Activated T-cell treated with anti-CD3 and anti-CD28 coated beads for 1 hour (primary cell): ENCODE results near the gene TOR1AIP2.
A peak's percentile ranks its signal among the peaks of the same experiment; 100 is the strongest.

Experiments used
- DNase-seq: peaks from one replicate; pipeline ENCODE4 v3.0.0-alpha.2; 2020; ENCODE audit warnings: low read depth

TOR1AIP2 gene

GRCh38 chr1:179877586-179878265 lies at the start of gene TOR1AIP2:
Gene TOR1AIP2 (minus strand): TSS chr1:179877803. CDS start chr1:179852665, 25,138 bp downstream.
- DNase-seq, result peak; percentile 79

GRCh38 chr1:179926850-179927205 lies 49.2 kb upstream of the TOR1AIP2 start:
- DNase-seq, result no peak

- no peak for DNase-seq
These were observed 48.6 kb upstream of the TOR1AIP2 start for GRCh38 chr1:179925922-179926849.

- no peak for DNase-seq
These were observed 47.7 kb upstream of the TOR1AIP2 start for GRCh38 chr1:179925302-179925701.

GRCh38 chr1:179924268-179924667 lies 46.7 kb upstream of the TOR1AIP2 start:
- DNase-seq, result no peak

- no peak for DNase-seq
These were observed 45.4 kb upstream of the TOR1AIP2 start for GRCh38 chr1:179923029-179923428.

GRCh38 chr1:179921981-179922872 lies 44.6 kb upstream of the TOR1AIP2 start:
- no peak for DNase-seq

- no peak for DNase-seq
These were observed 43.9 kb upstream of the TOR1AIP2 start for GRCh38 chr1:179921472-179921871.

GRCh38 chr1:179917601-179918429 lies 40.2 kb upstream of the TOR1AIP2 start:
- no peak for DNase-seq

GRCh38 chr1:179911812-179912211 lies 34.2 kb upstream of the TOR1AIP2 start:
- no peak for DNase-seq

GRCh38 chr1:179910934-179911333 lies 33.3 kb upstream of the TOR1AIP2 start:
- no peak for DNase-seq

GRCh38 chr1:179889589-179889988 lies 12.0 kb upstream of the TOR1AIP2 start:
- no peak for DNase-seq

GRCh38 chr1:179888071-179888470 lies 10.5 kb upstream of the TOR1AIP2 start:
- no peak for DNase-seq

- peak; percentile 26 for DNase-seq
These were observed 6.1 kb upstream of the TOR1AIP2 start for GRCh38 chr1:179883745-179884138.

GRCh38 chr1:179883040-179883744 lies 5.6 kb upstream of the TOR1AIP2 start:
- DNase-seq, result no peak

- DNase-seq, result peak; percentile 92
These were observed 4.8 kb upstream of the TOR1AIP2 start, which contains the start of gene TOR1AIP1 for GRCh38 chr1:179882253-179883039. Gene TOR1AIP1 (plus strand): TSS chr1:179882285. CDS start chr1:179882503, 218 bp downstream.

GRCh38 chr1:179881642-179882252 lies 4.1 kb upstream of the TOR1AIP2 start:
- DNase-seq, result no peak

GRCh38 chr1:179879797-179880196 lies 2.2 kb upstream of the TOR1AIP2 start:
- DNase-seq, result no peak

GRCh38 chr1:179876300-179876715 lies 1.3 kb downstream of the TOR1AIP2 start:
- no peak for DNase-seq
